Psoas muscle (tissue), 8 donors: ENCODE measurements around the gene SRSF7. TPM values are rescaled to one million over a fixed set of nuclear protein-coding genes. Genes with fewer than 3 reads are reported as not detected.
"Not testable (repeated sequence)": the region's sequence is repeated elsewhere in the genome, so short reads cannot be mapped to it uniquely, and the experiment has no call there.

Experiments used
- ATAC-seq, 4 donors: fragments of 200-7000 bp; cut with Tn5 transposase; one replicate each; pipeline ENCODE4 v1.9.1; 2020; ENCODE audit warnings: moderate library complexity in 3 of 4, mild to moderate bottlenecking in 2 of 4
- DNase-seq, 2 donors: peaks; one replicate each; pipeline ENCODE4 v3.0.0-alpha.2; 2020
- H3K27ac ChIP-seq: fragments of 200-600 bp; one replicate; pipeline ENCODE4 v1.8.0; 2022
- H3K27me3 ChIP-seq, 3 donors: fragments of 200-600 bp in 1 of 3; one replicate each; pipeline versions ENCODE4 v1.6.1 to v1.8.0; 2013 to 2022; ENCODE audit warnings: low read length in 2 of 3, mild to moderate bottlenecking in 2 of 3, moderate library complexity in 1 of 3; ENCODE audit not compliant: insufficient read depth in 3 of 3
- H3K36me3 ChIP-seq, 2 donors: fragments of 200-600 bp in 1 of 2; one replicate each; pipeline versions ENCODE4 v1.6.1 to v1.8.0; 2013 to 2022; ENCODE audit warnings: low read depth in 1 of 2, mild to moderate bottlenecking in 1 of 2, moderate library complexity in 1 of 2; ENCODE audit not compliant: insufficient read depth in 1 of 2
- H3K4me1 ChIP-seq: fragments of 200-600 bp; one replicate; pipeline ENCODE4 v1.8.0; 2022
- H3K4me3 ChIP-seq: fragments of 200-600 bp; one replicate; pipeline ENCODE4 v1.8.0; 2022; ENCODE audit warnings: mild to moderate bottlenecking
- H3K9me3 ChIP-seq: fragments of 200-600 bp; one replicate; pipeline ENCODE4 v1.8.0; 2022
- CTCF ChIP-seq: fragments of 200-600 bp; IDR thresholded peaks from one replicate; pipeline ENCODE4 v1.8.0; 2022; ENCODE audit warnings: antibody characterized with exemption
- WGBS, 3 donors: extraction: QIAGEN DNeasy Blood & Tissue Kit; methylation state at CpG; one replicate each; pipeline versions ENCODE4 v1.1.6 to v1.1.7; 2013; 5-methylcytosine and 5-hydroxymethylcytosine counted together
- intact Hi-C, 2 donors: fragments of 100-400 bp; cut with DNase I; formaldehyde crosslinking; loops; one replicate each; pipeline versions ENCODE4 v1.11.0 to v1.14.2; 2022
- polyA plus RNA-seq, 3 donors: library from polyadenylated mRNA; stranded (reverse); fragments of 200-250 nt; gene quantifications; one replicate each; pipeline ENCODE4 v1.2.3, GENCODE V29; 2013
- total RNA-seq, 4 donors: library from RNA; stranded (reverse); fragmentation: NEBNext Ultra II Directional in 2 of 4; extraction: Animal tissue kit (Norgen Biotek cat#: 25700) in 2 of 4; gene quantifications; one replicate each; pipeline versions ENCODE4 v1.2.1 to v1.2.4, GENCODE V29; 2021 to 2023
- donor health status: healthy with polysubstance abuse.
- donor health status: DM: no; HTN: no; CAD: no; lungs with moderate emphysema.
- donor health status: Bipolar disorder and iron deficiency.
- donor health status: healthy.
- donor health status: DM: yes; HTN: yes; CAD: no.
- donor health status: DM: no; HTN: no; CAD: no.
- donor health status: DM: no; HTN: no; CAD: no.
- donor health status: DM: yes; HTN: yes; CAD: no.

The SRSF7 gene
- total and polyA plus RNA-seq, 7 donors, result 26.0 to 111 (median 45.8) TPM

- no peaks in the 10 kb centered on the region for H3K27me3 ChIP-seq
- ATAC-seq (no peak), DNase-seq (no peak)
- no peak overlapping the region for H3K27ac ChIP-seq
- no peaks in the 10 kb centered on the region for H3K4me1 ChIP-seq
- no peak overlapping the region for H3K4me3 ChIP-seq
- 92 to 98% (median 96%) methylated on average over 7 of the region's 7 CpGs for WGBS, 3 donors
- no peaks in the 10 kb centered on the region for H3K9me3 ChIP-seq
- TF ChIP-seq CTCF, result no peak
- no peaks in the 10 kb centered on the region for H3K36me3 ChIP-seq
- intact Hi-C loops, result no loop called here
Measured at GRCh38 chr2:38712413-38712812, 38.7 kb downstream of the SRSF7 start.

- no peaks in the 10 kb centered on the region for H3K9me3 ChIP-seq
- no peaks in the 10 kb centered on the region for H3K4me1 ChIP-seq
- ATAC-seq, result no peak
- no peak for DNase-seq
- no peaks in the 10 kb centered on the region for H3K27me3 ChIP-seq
- H3K4me3 ChIP-seq, result no peak overlapping the region
- no peak for TF ChIP-seq CTCF
- no peaks in the 10 kb centered on the region for H3K36me3 ChIP-seq
- no peak overlapping the region for H3K27ac ChIP-seq
- intact Hi-C loops, result no loop called here
Measured at GRCh38 chr2:38711558-38711957, 39.6 kb downstream of the SRSF7 start.

GRCh38 chr2:38709567-38710194 is 41.5 kb downstream of the SRSF7 start:
- Histone ChIP-seq H3K9me3 (no peaks in the 10 kb centered on the region), H3K4me1 (no peaks in the 10 kb centered on the region), H3K27me3 (no peaks in the 10 kb centered on the region), H3K4me3 (no peak overlapping the region), H3K36me3 (no peaks in the 10 kb centered on the region), H3K27ac (no peak overlapping the region)
- no peak for ATAC-seq
- DNase-seq, result no peak
- intact Hi-C loops, result no loop called here
- 55 to 63% (median 62%) methylated on average over 5 of the region's 5 CpGs for WGBS, 3 donors
- TF ChIP-seq CTCF, result no peak

GRCh38 chr2:38708900-38709566 is 42.1 kb downstream of the SRSF7 start:
- TF ChIP-seq CTCF, result no peak
- DNase-seq (no peak), ATAC-seq (no peak)
- intact Hi-C loops, result no loop called here
- 78 to 80% (median 79%) methylated on average over 12 of the region's 12 CpGs for WGBS, 3 donors
- Histone ChIP-seq H3K27ac (no peak overlapping the region), H3K4me3 (no peak overlapping the region), H3K36me3 (no peaks in the 10 kb centered on the region), H3K9me3 (no peaks in the 10 kb centered on the region), H3K4me1 (no peaks in the 10 kb centered on the region), H3K27me3 (no peaks in the 10 kb centered on the region)

GRCh38 chr2:38708491-38708890 is 42.7 kb downstream of the SRSF7 start:
- H3K27ac ChIP-seq, H3K4me1 ChIP-seq, ATAC-seq, H3K36me3 ChIP-seq, H3K27me3 ChIP-seq, H3K4me3 ChIP-seq, DNase-seq, H3K9me3 ChIP-seq, intact Hi-C loops: not testable (repeated sequence)
- 93 to 95% (median 94%) methylated on average over 9 of the region's 9 CpGs for WGBS, 3 donors
